Stimulated activated CD4-positive, alpha-beta T cell treated with anti-CD3 and anti-CD28 coated beads, Interleukin-12 subunit alpha, Interleukin-12 subunit beta, amount 100 ng/mL, for 4 hours (primary cell): ENCODE results near the gene GNAI2.

Source experiments
- DNase-seq: peaks from one replicate; pipeline ENCODE4 v3.0.0-alpha.2; 2020

Gene GNAI2

GRCh38 chr3:50299929-50300680 is 64.1 kb downstream of the GNAI2 start:
- no peak for DNase-seq

DNA sequence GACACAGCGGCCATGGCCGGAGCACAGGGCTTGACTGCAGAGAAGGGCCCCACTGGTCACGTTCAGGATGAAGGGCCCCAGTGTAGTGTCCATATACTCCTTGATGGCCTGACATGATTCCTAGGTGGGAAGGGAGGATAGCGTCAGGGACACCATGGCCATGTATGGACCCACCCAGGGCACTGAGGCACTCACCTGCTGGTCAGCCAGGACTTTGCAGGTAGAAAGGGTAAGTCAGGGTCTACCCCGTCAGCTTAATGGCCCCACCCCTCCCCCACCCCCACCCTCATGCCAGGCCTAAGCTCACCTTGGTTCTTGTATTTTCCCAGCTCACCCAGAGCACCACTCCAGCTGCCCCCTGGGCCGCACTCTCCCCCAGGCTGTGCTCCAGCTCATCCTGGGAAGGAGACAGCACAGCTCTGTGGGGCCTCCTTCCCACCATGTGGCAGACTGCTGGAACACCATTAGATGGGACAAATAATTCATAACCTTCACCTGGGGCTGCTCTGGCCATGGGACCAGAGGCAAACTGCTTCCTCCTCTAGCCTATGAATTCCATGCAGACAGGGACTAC is 64.8 kb downstream of the GNAI2 start:
- no peak for DNase-seq

DNA sequence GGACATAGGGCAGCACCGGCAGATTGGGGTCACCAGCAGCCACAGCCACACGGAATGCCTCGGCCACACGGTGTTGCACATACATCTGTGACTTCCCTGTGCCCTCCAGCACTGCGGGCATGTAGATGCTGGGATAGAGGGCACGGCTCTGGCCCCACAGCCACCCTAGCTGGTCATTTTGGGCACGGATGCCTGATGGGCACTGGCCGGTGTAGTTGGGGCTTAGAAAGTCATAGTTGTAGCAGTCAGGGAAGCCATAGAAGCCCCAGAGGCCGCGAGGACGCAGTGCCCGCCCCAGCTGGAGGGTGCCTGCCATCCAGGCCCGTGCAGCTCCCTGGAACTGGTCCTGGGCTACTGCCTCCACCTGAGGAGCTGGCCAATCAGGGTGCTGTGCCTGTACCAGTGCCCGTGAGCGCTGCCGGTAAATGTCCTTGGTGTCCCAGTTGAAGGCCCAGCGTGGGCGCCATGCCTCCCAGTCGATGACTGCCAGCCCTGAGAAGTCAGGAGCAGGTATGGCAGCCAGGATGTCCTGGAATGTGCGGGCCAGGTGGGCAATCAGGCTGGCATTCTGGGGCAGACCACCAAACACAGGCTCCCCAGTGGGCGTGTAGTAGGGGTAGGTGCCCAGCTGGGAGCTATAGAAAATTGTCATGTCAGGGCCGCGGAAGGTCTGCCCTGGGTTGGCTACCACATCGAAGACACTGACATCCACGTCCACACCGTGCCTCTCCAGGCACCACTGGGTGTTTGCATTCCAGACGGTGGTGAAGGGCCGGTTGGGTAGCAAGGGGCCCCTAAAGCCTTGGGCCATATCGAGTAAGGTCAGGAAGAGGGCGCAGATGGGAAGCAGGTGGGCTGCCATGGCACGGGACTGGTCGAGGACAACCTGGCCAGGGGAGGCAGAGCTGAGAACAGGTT is 66.3 kb downstream of the GNAI2 start:
- no peak for DNase-seq

DNA sequence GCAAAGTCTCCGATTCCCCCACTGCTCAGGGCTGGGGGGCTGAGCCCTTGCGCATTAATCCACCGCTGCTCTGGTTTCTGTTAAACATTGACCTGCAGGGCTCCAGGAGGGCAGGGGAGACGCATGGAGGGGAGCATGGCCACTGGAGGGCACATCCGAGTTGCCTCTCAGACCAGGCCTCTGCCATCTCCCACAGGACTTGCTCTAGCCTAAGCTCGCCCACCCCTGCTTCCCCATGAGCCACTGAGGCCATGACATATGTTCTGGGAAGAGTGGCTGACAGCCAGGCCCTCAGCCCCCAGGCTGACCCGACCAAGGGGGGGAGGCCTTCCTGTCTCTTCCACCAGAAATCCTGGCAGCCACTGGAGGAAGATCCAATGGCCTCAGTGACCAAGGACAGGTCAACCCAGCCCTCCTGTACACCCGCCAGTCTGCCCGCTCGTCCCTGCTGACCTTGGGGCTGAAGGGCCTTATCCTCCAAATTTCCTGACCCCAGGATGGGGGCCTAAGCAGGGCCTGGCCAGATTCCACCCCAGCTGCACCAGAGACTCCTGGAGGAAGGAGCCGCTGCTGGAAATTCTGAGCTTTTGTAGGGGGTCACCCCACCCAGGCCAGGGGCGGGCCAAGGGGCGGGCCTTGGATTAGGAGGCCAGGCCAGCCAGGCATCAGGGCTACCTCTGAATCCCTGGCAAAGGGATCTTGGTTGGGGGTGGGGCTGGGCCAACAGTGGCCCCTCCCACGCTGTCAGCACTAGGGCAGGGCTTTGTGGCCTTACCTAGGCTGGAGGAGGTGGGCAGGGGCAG is 67.2 kb downstream of the GNAI2 start, which contains the start of gene HYAL1:
Gene HYAL1 (minus strand): TSS at position 562 of the 803 bp plus-strand sequence. CDS start 618 bp downstream, outside the sequence.
- DNase-seq, result no peak

DNA sequence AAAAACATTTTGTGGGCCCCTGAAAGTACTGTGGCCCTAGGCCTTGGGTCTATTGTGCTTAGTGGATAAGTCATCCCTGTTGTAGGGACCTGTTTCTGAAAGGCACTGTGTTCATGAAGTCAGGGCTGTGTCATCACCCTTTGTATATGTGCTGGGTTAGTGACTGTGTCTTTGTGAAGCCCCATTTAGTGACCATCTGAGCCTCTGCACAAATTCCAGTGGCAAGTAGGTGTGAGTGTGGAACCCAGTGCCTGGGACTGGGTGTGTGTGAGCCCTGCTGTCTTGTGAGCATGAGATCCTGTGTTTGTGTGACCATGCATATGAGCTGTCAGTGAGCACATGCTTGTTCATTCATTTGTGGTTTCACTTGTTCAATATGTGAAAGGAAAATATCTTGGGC is 68.6 kb downstream of the GNAI2 start:
- no peak for DNase-seq
